Astrocyte of the spinal cord (primary cell): Measurements from ENCODE around the gene PPIL6.

Experiments used
- DNase-seq: peaks from one replicate; pipeline ENCODE4 v3.0.0; 2011; ENCODE audit warnings: low read depth, low spot score
- H3K4me3 ChIP-seq: 2 replicates; pipeline ENCODE4 v1.5.1; 2011; ENCODE audit warnings: low read depth, mild to moderate bottlenecking, low read length, moderate library complexity
- in situ Hi-C: cut with HindIII; loops from 2 replicates; pipeline ENCODE4 v1.10.0; 2017; ENCODE audit warnings: low sequenced_read_pairs
- TF ChIP-seq, protein P1 (sequence below): IDR thresholded peaks from 2 replicates; pipeline ENCODE4 v1.5.1; 2012; ENCODE audit warnings: low read depth, mild to moderate bottlenecking, low read length, inconsistent platforms

Gene PPIL6

DNA sequence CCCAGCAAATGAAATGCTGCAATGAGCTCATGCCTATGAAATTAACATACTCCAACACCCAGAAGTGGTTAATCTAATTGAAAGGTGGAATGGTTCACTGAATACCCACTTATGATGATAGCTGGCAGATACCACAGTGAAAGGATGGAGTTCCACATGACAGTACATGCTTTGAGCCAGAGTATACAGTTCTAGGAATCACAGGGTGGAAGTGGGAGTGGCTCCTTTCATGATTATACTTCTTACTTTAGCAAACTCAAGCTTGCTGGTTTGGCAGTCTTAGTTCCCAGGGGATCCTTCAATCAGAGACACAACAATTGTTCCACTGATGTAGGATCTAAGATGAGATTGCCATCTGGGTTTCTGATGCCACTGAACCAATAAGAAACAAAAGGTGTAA lies 79.6 kb downstream of the PPIL6 start:
- TF ChIP-seq, protein P1, sequence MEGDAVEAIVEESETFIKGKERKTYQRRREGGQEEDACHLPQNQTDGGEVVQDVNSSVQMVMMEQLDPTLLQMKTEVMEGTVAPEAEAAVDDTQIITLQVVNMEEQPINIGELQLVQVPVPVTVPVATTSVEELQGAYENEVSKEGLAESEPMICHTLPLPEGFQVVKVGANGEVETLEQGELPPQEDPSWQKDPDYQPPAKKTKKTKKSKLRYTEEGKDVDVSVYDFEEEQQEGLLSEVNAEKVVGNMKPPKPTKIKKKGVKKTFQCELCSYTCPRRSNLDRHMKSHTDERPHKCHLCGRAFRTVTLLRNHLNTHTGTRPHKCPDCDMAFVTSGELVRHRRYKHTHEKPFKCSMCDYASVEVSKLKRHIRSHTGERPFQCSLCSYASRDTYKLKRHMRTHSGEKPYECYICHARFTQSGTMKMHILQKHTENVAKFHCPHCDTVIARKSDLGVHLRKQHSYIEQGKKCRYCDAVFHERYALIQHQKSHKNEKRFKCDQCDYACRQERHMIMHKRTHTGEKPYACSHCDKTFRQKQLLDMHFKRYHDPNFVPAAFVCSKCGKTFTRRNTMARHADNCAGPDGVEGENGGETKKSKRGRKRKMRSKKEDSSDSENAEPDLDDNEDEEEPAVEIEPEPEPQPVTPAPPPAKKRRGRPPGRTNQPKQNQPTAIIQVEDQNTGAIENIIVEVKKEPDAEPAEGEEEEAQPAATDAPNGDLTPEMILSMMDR, result no peak
- in situ Hi-C loops, result no loop called here
- DNase-seq, result no peak
- H3K4me3 ChIP-seq, result no peak overlapping the region

DNA sequence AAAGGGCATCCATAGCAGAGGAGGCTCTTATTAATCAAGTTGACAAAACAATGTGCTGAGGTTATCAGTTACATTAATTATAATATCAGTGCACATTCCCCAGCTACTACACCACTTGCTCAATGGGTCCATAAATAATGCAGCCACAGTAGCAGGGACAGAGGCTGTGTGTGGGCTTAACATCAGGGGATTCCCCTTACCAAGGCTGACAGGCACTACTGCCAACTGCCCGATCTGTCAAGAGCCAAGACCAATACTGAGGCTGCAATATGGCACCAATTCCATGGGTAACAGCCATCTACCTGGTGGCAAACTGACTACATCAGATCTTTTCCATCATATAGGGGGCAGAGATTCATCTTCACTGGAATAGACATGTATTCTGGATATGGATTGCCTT lies 80.1 kb downstream of the PPIL6 start:
- TF ChIP-seq, protein P1, result no peak
- DNase-seq, result no peak
- no peak overlapping the region for H3K4me3 ChIP-seq
- in situ Hi-C loops, result no loop called here

DNA sequence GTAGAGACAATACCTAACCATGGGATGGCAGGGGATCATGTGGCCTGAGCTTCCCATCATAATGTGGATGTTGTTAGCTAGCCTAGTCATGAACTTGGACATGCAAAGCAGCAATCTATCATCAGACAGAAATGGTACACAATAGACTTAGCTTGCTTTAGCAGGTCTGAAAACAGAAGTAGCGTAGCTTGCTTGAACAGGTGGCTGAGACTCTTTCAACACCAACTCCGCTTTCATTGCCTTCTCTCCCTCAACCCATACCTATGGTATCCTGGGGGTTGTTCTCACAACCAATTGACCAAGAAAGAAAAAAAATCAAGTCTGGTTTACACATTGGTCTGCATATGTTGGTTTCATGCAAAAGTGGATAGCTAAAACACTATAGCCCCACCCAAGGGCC lies 81.2 kb downstream of the PPIL6 start:
- no peak for DNase-seq
- H3K4me3 ChIP-seq, result no peak overlapping the region
- in situ Hi-C loops, result no loop called here
- TF ChIP-seq, protein P1, result no peak

DNA sequence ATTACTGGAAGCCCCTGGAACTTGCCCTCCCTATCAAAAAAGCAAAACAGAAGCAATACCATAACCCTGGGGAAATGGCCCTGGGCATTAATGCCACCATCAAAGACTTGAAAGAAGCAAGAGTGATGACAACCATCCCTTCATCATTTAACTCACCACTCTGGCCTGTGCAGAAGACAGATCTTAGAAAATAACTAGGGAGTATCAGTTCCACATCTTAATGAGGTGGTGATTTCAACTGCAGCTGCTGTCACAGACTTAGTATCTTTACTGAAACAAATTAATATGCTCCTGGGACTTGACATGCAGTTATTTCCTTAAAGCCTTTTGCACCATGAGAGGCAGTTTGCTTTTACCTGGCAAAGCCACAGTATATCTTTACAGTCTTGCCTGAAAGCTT lies 82.2 kb downstream of the PPIL6 start:
- no peak overlapping the region for H3K4me3 ChIP-seq
- no peak for DNase-seq
- in situ Hi-C loops, result no loop called here
- TF ChIP-seq, protein P1, result no peak

DNA sequence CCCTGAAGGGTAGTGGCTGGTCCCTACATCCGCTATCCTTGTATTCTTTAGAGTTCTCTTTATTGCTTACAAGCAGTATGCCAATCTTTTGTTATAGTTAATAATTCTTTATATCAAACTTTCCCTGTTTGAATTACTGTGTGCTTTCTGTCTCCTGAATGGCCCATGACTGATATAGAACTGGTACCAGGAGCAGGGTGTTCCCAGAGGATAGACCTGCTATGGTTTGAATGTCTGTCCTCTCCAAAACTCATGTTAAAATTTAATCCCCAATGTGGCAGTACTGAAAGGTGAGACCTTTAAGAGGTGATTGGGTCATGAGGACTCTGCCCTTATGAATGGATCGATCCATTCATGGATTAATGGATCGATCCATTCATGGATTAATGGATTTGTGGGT lies 84.2 kb downstream of the PPIL6 start:
- DNase-seq, result no peak
- in situ Hi-C loops, result no loop called here
- no peak overlapping the region for H3K4me3 ChIP-seq
- TF ChIP-seq, protein P1, result no peak

DNA sequence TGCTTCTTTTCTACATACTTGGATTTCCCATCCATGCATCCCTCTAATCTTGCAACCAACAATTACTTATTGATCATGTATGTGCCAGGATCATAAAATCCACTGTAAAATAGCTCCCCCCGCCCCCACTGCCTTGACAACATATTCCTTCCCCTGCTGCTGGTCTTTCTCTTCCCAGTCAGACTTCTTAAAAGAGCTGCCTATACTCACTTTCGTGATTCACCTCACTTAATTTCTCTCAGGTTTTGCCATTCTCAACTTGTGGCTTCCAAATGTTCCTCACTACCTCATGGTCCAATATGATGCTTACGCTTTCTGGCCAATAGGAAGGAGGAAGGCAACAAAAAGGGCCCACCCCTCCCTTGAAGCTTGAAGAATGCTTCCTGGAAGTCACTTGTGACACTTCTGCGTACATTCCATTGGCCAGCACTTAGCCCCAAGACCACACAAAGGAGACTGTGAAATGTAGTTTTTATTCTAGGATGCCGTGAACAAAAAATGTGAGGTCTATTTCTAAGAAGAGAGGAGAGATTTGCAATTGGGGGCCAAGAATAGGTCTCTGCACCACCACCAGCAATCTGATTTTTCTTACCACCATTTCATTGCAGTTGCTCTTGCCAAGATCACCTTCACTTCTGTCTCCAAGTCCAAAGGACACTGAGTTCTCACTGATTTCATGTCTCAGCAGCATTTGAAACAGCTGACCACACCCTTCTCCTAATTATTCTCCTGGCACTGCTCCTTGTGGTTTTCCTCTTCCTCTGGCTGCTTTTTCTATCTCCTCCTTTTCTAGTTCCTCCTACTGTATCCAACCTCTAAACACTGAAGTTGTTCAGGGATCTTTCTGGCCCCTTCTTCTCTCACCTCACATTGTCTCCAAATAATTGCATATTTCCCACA lies 88.9 kb downstream of the PPIL6 start:
- no peak overlapping the region for H3K4me3 ChIP-seq
- TF ChIP-seq, protein P1, result no peak

More for the DNA sequence above, 88.9 kb downstream of the PPIL6 start:
- DNase-seq, result no peak
- in situ Hi-C loops, result no loop called here
